HCT116 (cell line): ENCODE measurements around the gene ITGB6.

ENCODE experiments used
- POLR2A ChIP-seq: IDR thresholded peaks from 2 replicates; pipeline ENCODE4 v1.7.0; 2011; ENCODE audit warnings: borderline replicate concordance; ENCODE audit not compliant: insufficient read depth, insufficient read length; ENCODE audit errors: extremely low read depth
- POLR2AphosphoS5 ChIP-seq: IDR thresholded peaks from 2 replicates; pipeline ENCODE4 v1.6.1; 2011; ENCODE audit warnings: mild to moderate bottlenecking, low read depth, low read length, moderate library complexity
- RAD21 ChIP-seq: IDR thresholded peaks from 2 replicates; pipeline ENCODE4 v1.6.1; 2012; ENCODE audit warnings: low read depth, mild to moderate bottlenecking
- SIN3A ChIP-seq: IDR thresholded peaks from 2 replicates; pipeline ENCODE4 v1.6.1; 2012; ENCODE audit warnings: low read depth
- ZFX ChIP-seq: fragments of 450-650 bp; IDR thresholded peaks from 2 replicates; pipeline ENCODE4 v1.6.1; 2017

DNA sequence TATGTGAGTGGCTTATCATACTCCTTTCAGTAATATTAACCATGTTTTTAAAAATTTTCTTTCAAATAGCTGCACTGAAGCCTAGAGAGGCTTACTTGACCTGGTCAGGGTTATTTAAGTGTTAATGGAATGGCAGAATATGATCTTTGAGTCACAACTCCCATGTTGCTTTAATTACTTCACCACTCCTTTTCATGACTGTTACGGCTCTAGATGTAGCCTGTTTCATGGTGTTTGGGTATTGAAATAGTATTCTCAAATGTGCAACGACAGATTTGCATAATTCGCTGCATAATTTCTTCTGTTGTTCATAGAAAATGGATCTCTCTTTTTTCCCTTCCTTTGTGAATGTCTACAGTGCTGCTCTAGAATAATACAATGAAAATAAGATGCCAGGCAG is 86.1 kb downstream of the ITGB6 start:
- TF ChIP-seq ZFX (no peak), POLR2AphosphoS5 (no peak), RAD21 (no peak), POLR2A (no peak), SIN3A (no peak)
